ENCODE data around the gene IL13. TPM values are rescaled to one million over a fixed set of nuclear protein-coding genes. Genes with fewer than 3 reads are reported as not detected.

IL13 gene
- total RNA-seq, 1 experiment from 2014 or later, result not detected

- intact Hi-C loops (cut with micrococcal nuclease), result no loop called here
- ChIA-PET POLR2A (no interaction called here), CTCF (no interaction called here), RAD21 (ENCODE audit: low non-redundant PET in 1 of 2, low total read pairs in 2 of 2, uncharacterized antibody in 2 of 2, unreplicated experiment in 2 of 2) (no interaction called here)
- peaks cover 4 to 6% of the 10 kb centered on the region in 2 experiments; a peak in 2 of 4 replicates for H3K36me3 ChIP-seq (ENCODE audit: control insufficient read depth in 1 of 2, insufficient read depth in 2 of 2, low read length in 2 of 2)
- H3K79me2 ChIP-seq (ENCODE audit: insufficient read depth, low read length), result no peaks in the 10 kb centered on the region
- H3K4me1 ChIP-seq (ENCODE audit: control insufficient read depth in 1 of 2, insufficient read depth in 2 of 2, low read length in 2 of 2), result no peaks in the 10 kb centered on the region
- BruUV-seq (replicated peaks), result no TSS peak
- H3K9me2 ChIP-seq (ENCODE audit: insufficient read depth), result no peaks in the 10 kb centered on the region
- H4K20me1 ChIP-seq (ENCODE audit: insufficient read depth), result no peaks in the 10 kb centered on the region
- H3K9ac ChIP-seq (ENCODE audit: low read length), result no peak overlapping the region
- H3K27me3 ChIP-seq (ENCODE audit: insufficient read depth, low read length), result no peaks in the 10 kb centered on the region
- no peak overlapping the region for H3K4me3 ChIP-seq (replicated peaks in 1 of 2; ENCODE audit: low read depth in 1 of 2, low read length in 2 of 2)
- no peak overlapping the region for H3K27ac ChIP-seq (ENCODE audit: low read depth, low read length)
- H2AFZ ChIP-seq (ENCODE audit: low read depth, low read length, poor library complexity, severe bottlenecking), result no peak overlapping the region
- DNase-seq (ENCODE audit: low read depth, low spot score) (no peak), ATAC-seq (no peak)
- TF ChIP-seq SP1 (IDR thresholded peaks at IDR 0.05; ENCODE audit: low read depth) (no peak), REST (IDR thresholded peaks at IDR 0.05; ENCODE audit: low read depth) (no peak), SIN3A (IDR thresholded peaks at IDR 0.05; ENCODE audit: low read depth) (no peak), CTCF (IDR thresholded peaks at IDR 0.05 in 2 of 3, conservative IDR thresholded peaks at IDR 0.05 in 1 of 3; ENCODE audit: borderline replicate concordance in 1 of 3, insufficient read depth in 1 of 3, low read depth in 2 of 3, low read length in 2 of 3) (no peak), EZH2 (IDR thresholded peaks at IDR 0.05) (no peak), FOSL1 (IDR thresholded peaks at IDR 0.05; ENCODE audit: low read depth) (no peak), RAD21 (IDR thresholded peaks at IDR 0.05; ENCODE audit: low read depth) (no peak), SRF (IDR thresholded peaks at IDR 0.05; ENCODE audit: low read depth) (no peak), POLR2A (IDR thresholded peaks at IDR 0.05; ENCODE audit: borderline replicate concordance, extremely low read depth, insufficient read depth, insufficient read length) (no peak), YY1 (IDR thresholded peaks at IDR 0.05; ENCODE audit: extremely low read depth, insufficient replicate concordance, low read depth, low read length) (no peak), EZH2phosphoT487 (IDR thresholded peaks at IDR 0.05; ENCODE audit: borderline replicate concordance) (no peak)
- TF ChIP-seq, protein P1, sequence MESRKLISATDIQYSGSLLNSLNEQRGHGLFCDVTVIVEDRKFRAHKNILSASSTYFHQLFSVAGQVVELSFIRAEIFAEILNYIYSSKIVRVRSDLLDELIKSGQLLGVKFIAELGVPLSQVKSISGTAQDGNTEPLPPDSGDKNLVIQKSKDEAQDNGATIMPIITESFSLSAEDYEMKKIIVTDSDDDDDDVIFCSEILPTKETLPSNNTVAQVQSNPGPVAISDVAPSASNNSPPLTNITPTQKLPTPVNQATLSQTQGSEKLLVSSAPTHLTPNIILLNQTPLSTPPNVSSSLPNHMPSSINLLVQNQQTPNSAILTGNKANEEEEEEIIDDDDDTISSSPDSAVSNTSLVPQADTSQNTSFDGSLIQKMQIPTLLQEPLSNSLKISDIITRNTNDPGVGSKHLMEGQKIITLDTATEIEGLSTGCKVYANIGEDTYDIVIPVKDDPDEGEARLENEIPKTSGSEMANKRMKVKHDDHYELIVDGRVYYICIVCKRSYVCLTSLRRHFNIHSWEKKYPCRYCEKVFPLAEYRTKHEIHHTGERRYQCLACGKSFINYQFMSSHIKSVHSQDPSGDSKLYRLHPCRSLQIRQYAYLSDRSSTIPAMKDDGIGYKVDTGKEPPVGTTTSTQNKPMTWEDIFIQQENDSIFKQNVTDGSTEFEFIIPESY (IDR thresholded peaks at IDR 0.05; ENCODE audit: extremely low read depth, insufficient replicate concordance, low read length), result no peak
- H3K4me2 ChIP-seq (ENCODE audit: low read length), result no peak overlapping the region
- no peaks in the 10 kb centered on the region for H3K9me3 ChIP-seq (ENCODE audit: control insufficient read depth in 1 of 2, insufficient read depth in 1 of 2, low read depth in 1 of 2, low read length in 2 of 2)
Measured at GRCh38 chr5:132704875-132705274, 46.9 kb downstream of the IL13 start.

Data from HCT116 (cell line).